Kidney (tissue), 14 donors: Measurements from ENCODE around the gene PKD1. TPM values are rescaled to one million over a fixed set of nuclear protein-coding genes. Genes with fewer than 3 reads are reported as not detected.

Experiments used
- DNase-seq, 5 donors: peaks; one replicate each; pipeline ENCODE4 v3.0.0-alpha.2; 2013 to 2020
- FAIRE-seq: peaks from 2 replicates; lab custom pipeline; 2012; peaks lifted over from hg19 to GRCh38; lab: Jason Lieb, UNC
- H3K27ac ChIP-seq, 2 donors: one replicate each; pipeline ENCODE4 v1.7.0; 2013; ENCODE audit warnings: low read depth in 2 of 2, low read length in 2 of 2, inconsistent platforms in 1 of 2
- H3K27me3 ChIP-seq: one replicate; pipeline ENCODE4 v1.7.1; 2013; ENCODE audit warnings: low read length, inconsistent platforms; ENCODE audit not compliant: control insufficient read depth, insufficient read depth
- H3K36me3 ChIP-seq, 3 donors: one replicate each; pipeline versions ENCODE4 v1.7.0 to v1.7.1; 2013; ENCODE audit warnings: low read length in 3 of 3, control low read depth in 1 of 3, inconsistent platforms in 1 of 3; ENCODE audit not compliant: insufficient read depth in 3 of 3, control insufficient read depth in 2 of 3
- H3K4me1 ChIP-seq, 3 donors: one replicate each; pipeline versions ENCODE4 v1.7.0 to v1.7.1; 2013; ENCODE audit warnings: low read length in 3 of 3, inconsistent platforms in 1 of 3, low read depth in 1 of 3; ENCODE audit not compliant: control insufficient read depth in 2 of 3, insufficient read depth in 2 of 3
- H3K4me3 ChIP-seq, 3 donors: one replicate each; pipeline versions ENCODE4 v1.7.0 to v1.8.1; 2013; ENCODE audit warnings: low read length in 3 of 3, control low read depth in 1 of 3, inconsistent platforms in 1 of 3
- H3K9ac ChIP-seq, 3 donors: one replicate each; pipeline versions ENCODE4 v1.7.0 to v1.7.1; 2013; ENCODE audit warnings: low read length in 3 of 3, control low read depth in 1 of 3, inconsistent platforms in 1 of 3
- H3K9me3 ChIP-seq, 3 donors: one replicate each; pipeline versions ENCODE4 v1.7.0 to v1.7.1; 2013; ENCODE audit warnings: low read length in 3 of 3, control low read depth in 1 of 3, inconsistent platforms in 1 of 3; ENCODE audit not compliant: control insufficient read depth in 2 of 3, insufficient read depth in 1 of 3
- CTCF ChIP-seq: IDR thresholded peaks from 3 replicates; pipeline ENCODE4 v1.5.1; 2012; ENCODE audit warnings: mild to moderate bottlenecking, moderate library complexity, borderline replicate concordance; ENCODE audit not compliant: insufficient read depth; ENCODE audit errors: extremely low read depth
- intact Hi-C: fragments of 100-400 bp; cut with DNase I; formaldehyde crosslinking; loops from one replicate; pipeline ENCODE4 v1.11.1; 2022
- polyA plus RNA-seq: library from polyadenylated mRNA; stranded (reverse); fragments of 350-450 nt; fragmentation: Illumina TruSeq; extraction: RNeasy Lipid Tissue Mini Kit (QIAGEN cat#74804); gene quantifications from one replicate; pipeline ENCODE4 v1.2.3, GENCODE V29; 2014; ENCODE audit warnings: low read depth, low replicate concordance; ENCODE audit not compliant: insufficient read depth
- total RNA-seq: library from RNA; stranded (reverse); fragmentation: NEBNext Ultra II Directional; extraction: Animal tissue kit (Norgen Biotek cat#: 25700); gene quantifications from one replicate; pipeline ENCODE4 v1.2.1, GENCODE V29; 2021
- donor health status: control.
- donor health status: control.
- donor health status: control.
- donor health status: control.
- donor health status: control.
- donor health status: DM: yes; HTN: yes; CAD: no.
- donor health status: Normal renal cell carcinoma (clear cell type).

The PKD1 gene
- total and polyA plus RNA-seq, 2 donors from 2014 or later = 16.2 to 88.3 TPM

DNA sequence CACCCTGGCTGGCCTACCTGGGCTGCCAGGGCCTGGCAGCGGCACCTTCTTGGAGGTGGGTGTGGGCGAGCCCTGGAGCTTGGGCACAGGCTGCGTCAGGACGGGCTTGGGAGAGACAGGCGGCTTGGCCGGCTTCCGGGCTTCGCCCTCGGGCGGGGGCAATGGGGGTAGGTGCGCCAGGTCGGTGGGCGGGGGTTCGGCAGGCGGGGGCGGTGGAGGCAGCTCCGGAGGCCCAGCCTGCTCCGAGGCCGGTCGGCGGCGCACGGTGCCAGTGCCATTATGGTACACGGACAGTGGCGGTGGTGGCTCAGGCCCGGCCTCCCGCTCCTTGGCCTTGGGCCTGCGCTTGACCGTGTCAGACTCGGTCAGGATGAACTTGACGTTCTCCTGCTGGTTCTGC, 43.9 kb upstream of the PKD1 start:
- no peak for FAIRE-seq
- intact Hi-C loops = no loop called here
- TF ChIP-seq CTCF = no peak

DNA sequence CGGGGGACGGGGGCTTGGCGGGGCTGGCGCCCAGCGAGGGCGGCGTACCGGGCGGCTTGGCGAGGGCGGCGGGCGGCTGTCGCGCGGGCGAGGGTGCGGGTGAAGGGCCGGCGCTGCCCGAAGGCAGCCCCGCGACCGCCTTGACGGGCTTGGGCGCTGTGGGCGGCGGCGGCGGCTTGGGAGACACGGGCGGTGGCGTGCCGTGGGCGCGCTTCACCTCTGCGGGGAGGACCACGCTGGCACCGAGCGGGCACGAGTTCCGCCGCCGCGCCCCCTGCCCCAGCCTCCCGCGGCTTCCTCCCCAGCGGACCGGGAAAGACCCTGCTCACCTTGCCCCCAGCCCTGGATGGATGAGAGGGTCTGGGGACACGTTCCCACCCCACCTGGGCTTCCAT, 43.4 kb upstream of the PKD1 start:
- intact Hi-C loops = no loop called here
- Histone ChIP-seq H3K27ac (no peak overlapping the region), H3K9ac (no peak overlapping the region), H3K4me1 (no peaks in the 10 kb centered on the region), H3K36me3 (peaks cover 0 to 10% (median 9%) of the 10 kb centered on the region in 3 donors), H3K4me3 (no peak overlapping the region), H3K27me3 (no peaks in the 10 kb centered on the region), H3K9me3 (no peaks in the 10 kb centered on the region)
- TF ChIP-seq CTCF = no peak
- DNase-seq (no peak), FAIRE-seq (no peak)

More for the DNA sequence above, 43.9 kb upstream of the PKD1 start:
- DNase-seq = no peak
- no peaks in the 10 kb centered on the region for H3K4me1 ChIP-seq
- no peak overlapping the region for H3K4me3 ChIP-seq
- no peak overlapping the region for H3K9ac ChIP-seq
- H3K36me3 ChIP-seq = peaks cover 0 to 7% (median 6%) of the 10 kb centered on the region in 3 donors
- H3K27me3 ChIP-seq = no peaks in the 10 kb centered on the region
- no peaks in the 10 kb centered on the region for H3K9me3 ChIP-seq
- H3K27ac ChIP-seq = no peak overlapping the region

DNA sequence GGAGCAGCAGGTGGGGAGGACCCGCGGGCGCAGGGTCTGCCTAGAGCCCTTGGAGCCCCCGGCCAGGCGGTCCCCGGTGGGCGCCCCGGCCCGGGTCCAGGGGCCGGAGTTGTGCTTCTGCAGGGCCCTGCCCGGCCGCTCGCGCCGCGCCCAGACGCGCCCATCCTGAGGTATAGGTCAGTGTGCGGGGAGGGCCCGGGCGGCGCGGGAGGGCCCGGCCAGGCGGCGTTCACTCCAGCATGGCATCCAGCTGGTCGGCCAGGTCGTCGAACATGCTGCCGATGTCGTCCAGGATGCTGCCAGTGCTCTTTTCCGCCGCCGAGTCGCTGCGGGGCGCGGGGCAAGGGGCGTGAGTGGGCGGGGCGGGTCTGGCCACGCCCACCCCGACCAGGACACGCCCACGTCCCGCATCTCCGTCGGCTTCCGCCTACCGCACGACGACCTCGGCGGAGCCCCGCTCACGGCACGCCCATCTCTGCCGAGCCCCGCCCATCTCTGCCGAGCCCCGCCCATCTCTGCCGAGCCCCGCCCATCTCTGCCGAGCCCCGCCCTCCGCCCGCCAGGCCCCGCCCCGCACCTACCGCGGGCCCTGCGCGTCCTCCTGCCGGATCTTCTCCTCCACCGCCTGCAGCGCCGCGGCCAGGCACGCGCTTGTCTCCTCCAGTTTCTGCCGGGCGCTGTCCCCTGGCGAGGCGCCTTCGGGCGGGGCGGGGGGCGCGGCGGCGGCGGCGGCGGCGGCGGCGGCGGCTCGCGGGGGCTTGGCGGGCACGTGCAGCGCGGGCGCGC, 42.8 kb upstream of the PKD1 start:
- FAIRE-seq = no peak

More for the DNA sequence above, 42.8 kb upstream of the PKD1 start:
- peak in 3 of 5 donors; percentile 56 to 75 (median 73) for DNase-seq
- H3K4me3 ChIP-seq = no peak overlapping the region
- no peak for TF ChIP-seq CTCF
- H3K27ac ChIP-seq = no peak overlapping the region
- H3K4me1 ChIP-seq = no peaks in the 10 kb centered on the region
- no peaks in the 10 kb centered on the region for H3K27me3 ChIP-seq
- intact Hi-C loops = no loop called here
- peaks cover 0 to 14% (median 12%) of the 10 kb centered on the region in 3 donors for H3K36me3 ChIP-seq
- no peaks in the 10 kb centered on the region for H3K9me3 ChIP-seq
- no peak overlapping the region for H3K9ac ChIP-seq
